ENCODE results near the gene GAB2.
"Not testable (repeated sequence)": the region's sequence is repeated elsewhere in the genome, so short reads cannot be mapped to it uniquely, and the experiment has no call there.

The GAB2 gene

DNA sequence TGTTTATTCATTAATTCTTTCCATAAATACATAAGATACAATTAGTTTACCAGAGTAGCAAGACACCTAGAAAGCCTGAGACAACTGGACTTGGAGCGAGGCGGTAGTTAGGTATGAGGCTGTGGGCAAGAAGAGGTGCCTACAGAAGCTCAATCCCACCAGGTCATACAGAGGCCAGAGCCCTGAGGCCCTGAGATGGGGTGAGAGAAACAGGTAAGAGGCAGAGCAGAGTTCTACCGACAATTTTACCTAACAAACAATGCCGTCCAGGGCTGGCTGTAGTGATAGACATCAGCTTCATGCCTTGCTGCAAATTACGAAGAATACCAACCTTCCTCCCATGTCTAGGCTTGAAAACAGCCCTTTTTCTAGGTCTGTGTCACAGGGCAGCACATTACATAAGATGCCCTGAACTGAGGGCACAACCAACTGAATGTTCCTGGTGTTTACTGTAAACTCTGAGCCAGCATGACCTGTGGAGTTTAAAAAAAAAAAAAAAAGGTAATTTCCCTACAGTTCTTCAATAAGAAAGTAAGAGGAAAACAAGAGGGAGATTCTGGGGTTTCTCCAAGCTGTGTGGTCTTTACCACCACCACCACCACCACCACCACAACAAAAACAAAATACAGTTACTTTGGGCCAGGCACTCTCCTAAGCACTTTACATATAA lies 105.8 kb downstream of the GAB2 start:
- Mint-ChIP-seq H3K27ac (peak overlapping the region; percentile 75), H3K36me3 (ENCODE audit: low read depth) (peaks cover 57% of the 10 kb centered on the region), H3K27me3 (ENCODE audit: low read depth) (no peaks in the 10 kb centered on the region), H3K4me1 (ENCODE audit: low read depth) (peaks cover 87% of the 10 kb centered on the region), H3K9me3 (peaks cover 6% of the 10 kb centered on the region), H3K4me3 (peak overlapping the region; percentile 50)
- no peak for DNase-seq (ENCODE audit: low spot score)

- H3K4me3 Mint-ChIP-seq: peak overlapping the region; percentile 49
- no peaks in the 10 kb centered on the region for H3K9me3 Mint-ChIP-seq
- DNase-seq (ENCODE audit: low spot score): no peak
- peaks cover 50% of the 10 kb centered on the region for H3K36me3 Mint-ChIP-seq (ENCODE audit: low read depth)
- H3K27ac Mint-ChIP-seq: peak overlapping the region; percentile 74
- H3K27me3 Mint-ChIP-seq (ENCODE audit: low read depth): no peaks in the 10 kb centered on the region
- peaks cover 77% of the 10 kb centered on the region for H3K4me1 Mint-ChIP-seq (ENCODE audit: low read depth)
Measured at GRCh38 chr11:78310500-78310909, 107.1 kb downstream of the GAB2 start.

DNA sequence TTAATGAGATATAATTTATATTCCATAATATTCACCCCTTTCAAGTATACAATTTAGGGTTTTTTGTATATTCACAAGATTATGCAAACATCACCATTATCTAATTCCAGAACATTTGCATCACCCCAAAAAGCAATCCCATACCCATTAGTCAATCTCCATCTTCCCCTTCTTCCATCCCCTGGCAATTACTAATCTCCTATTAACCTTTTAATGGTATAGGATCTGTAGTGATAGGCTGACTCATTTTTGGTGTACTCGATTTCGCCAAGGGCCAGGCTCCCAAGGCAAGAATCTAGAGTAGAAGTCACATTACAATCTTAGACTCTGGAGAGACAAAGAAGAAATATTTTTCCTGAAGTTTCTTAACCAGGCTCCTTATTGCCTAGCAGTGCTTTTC lies 113.4 kb downstream of the GAB2 start:
- no peak overlapping the region for H3K27ac Mint-ChIP-seq
- no peak for DNase-seq (ENCODE audit: low spot score)

GRCh38 chr11:78300108-78300839 lies 117.3 kb downstream of the GAB2 start:
- peaks cover 66% of the 10 kb centered on the region for H3K4me1 Mint-ChIP-seq (ENCODE audit: low read depth)
- H3K27ac Mint-ChIP-seq: peak overlapping the region; percentile 58
- DNase-seq (ENCODE audit: low spot score): no peak
- peaks cover 22% of the 10 kb centered on the region for H3K9me3 Mint-ChIP-seq
- H3K4me3 Mint-ChIP-seq: no peak overlapping the region
- no peaks in the 10 kb centered on the region for H3K27me3 Mint-ChIP-seq (ENCODE audit: low read depth)
- peaks cover 67% of the 10 kb centered on the region for H3K36me3 Mint-ChIP-seq (ENCODE audit: low read depth)

More for the DNA sequence above, 113.4 kb downstream of the GAB2 start:
- Mint-ChIP-seq H3K27me3 (ENCODE audit: low read depth) (no peaks in the 10 kb centered on the region), H3K9me3 (peaks cover 5% of the 10 kb centered on the region), H3K4me1 (ENCODE audit: low read depth) (peaks cover 55% of the 10 kb centered on the region), H3K4me3 (no peak overlapping the region), H3K36me3 (ENCODE audit: low read depth) (peaks cover 62% of the 10 kb centered on the region)

DNA sequence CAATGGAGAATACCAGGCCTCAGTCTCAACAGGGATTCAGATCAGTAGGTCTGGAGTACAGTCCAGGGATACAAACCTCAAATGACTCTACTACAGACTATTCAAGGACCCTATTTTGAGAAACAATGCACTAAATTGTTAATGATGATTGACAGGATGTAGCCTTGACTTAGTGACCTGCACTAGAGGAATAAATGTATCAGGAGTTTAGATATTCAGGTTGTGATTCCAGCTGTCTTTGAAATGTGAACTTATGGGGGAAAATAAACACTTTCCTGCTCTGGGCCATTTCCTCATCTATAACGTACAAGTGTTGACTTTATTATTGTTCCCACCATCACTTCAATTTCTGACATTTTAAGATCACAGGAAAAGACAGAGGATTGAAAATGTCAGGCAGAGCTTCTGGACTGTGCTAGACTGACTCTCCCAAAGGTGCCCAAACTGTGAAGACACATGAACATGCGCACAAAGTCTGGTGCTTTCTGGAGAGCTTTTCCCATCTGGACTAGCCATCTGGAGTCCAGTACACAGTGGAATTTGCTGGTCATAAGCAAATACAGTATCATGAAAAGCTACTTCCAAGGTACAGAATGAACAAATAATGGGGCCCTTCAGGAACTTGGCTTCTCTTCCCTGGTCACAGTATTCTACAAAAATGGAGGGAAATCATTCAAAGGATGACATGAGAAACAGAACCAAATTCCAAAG lies 118.5 kb downstream of the GAB2 start:
- H3K4me3 Mint-ChIP-seq: no peak overlapping the region
- DNase-seq (ENCODE audit: low spot score): no peak
- peaks cover 26% of the 10 kb centered on the region for H3K9me3 Mint-ChIP-seq
- no peaks in the 10 kb centered on the region for H3K27me3 Mint-ChIP-seq (ENCODE audit: low read depth)
- H3K4me1 Mint-ChIP-seq (ENCODE audit: low read depth): peaks cover 65% of the 10 kb centered on the region
- peaks cover 69% of the 10 kb centered on the region for H3K36me3 Mint-ChIP-seq (ENCODE audit: low read depth)
- H3K27ac Mint-ChIP-seq: peak overlapping the region; percentile 13

GRCh38 chr11:78298291-78298771 lies 119.3 kb downstream of the GAB2 start:
- no peak overlapping the region for H3K27ac Mint-ChIP-seq
- H3K36me3 Mint-ChIP-seq (ENCODE audit: low read depth): peaks cover 69% of the 10 kb centered on the region
- H3K9me3 Mint-ChIP-seq: peaks cover 30% of the 10 kb centered on the region
- H3K4me3 Mint-ChIP-seq: no peak overlapping the region
- no peaks in the 10 kb centered on the region for H3K27me3 Mint-ChIP-seq (ENCODE audit: low read depth)
- peaks cover 63% of the 10 kb centered on the region for H3K4me1 Mint-ChIP-seq (ENCODE audit: low read depth)
- DNase-seq (ENCODE audit: low spot score): no peak

DNA sequence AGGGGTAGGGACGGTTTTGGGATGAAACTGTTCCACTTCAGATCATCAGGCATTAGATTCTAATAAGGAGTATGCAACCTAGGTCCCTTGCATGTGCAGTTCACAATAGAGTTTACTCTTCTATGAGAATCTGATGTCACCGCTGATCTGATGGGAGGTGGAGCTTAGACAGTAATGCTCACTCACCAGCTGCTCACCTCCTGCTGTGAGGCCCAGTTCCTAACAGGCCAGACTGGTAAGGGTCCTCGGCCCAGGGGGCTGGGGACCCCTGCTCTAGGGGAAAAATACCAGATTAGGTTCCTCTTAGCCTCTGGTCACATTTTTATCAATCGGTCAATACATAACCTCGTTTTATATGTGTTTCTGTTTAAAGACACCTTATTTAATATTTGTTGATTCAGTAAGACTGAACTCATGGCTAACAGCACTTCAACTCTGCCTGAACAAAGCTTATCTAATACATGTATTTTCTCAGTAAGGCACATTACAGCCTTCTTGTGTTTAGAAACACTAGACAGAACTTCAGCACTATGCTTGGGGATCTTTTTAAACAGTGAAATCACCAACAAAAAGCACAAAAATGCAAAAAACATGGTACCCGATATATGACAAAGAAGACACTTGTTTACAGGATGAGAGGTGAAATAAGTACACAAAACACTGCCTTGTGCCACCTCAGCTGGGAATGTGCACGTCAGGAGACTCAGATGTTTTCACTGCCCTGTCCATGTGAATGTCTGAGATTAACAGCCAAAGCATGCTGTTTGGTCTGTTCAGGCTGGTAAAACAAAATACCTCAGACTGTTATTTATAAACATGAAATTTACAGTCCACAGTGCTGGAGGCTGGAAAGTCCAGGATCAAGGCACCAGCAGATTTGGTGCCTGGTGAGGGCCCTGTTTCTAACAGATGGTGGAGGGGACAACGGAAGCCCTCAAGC lies 121.4 kb downstream of the GAB2 start:
- Mint-ChIP-seq H3K36me3 (ENCODE audit: low read depth) (peaks cover 63% of the 10 kb centered on the region), H3K9me3 (peaks cover 27% of the 10 kb centered on the region), H3K27me3 (ENCODE audit: low read depth) (no peaks in the 10 kb centered on the region), H3K27ac (peak overlapping the region; percentile 68), H3K4me1 (ENCODE audit: low read depth) (peaks cover 70% of the 10 kb centered on the region), H3K4me3 (no peak overlapping the region)
- DNase-seq (ENCODE audit: low spot score): no peak

- peaks cover 74% of the 10 kb centered on the region for H3K4me1 Mint-ChIP-seq (ENCODE audit: low read depth)
- no peak for DNase-seq (ENCODE audit: low spot score)
- H3K27me3 Mint-ChIP-seq (ENCODE audit: low read depth): no peaks in the 10 kb centered on the region
- peak overlapping the region; percentile 30 for H3K4me3 Mint-ChIP-seq
- peak overlapping the region; percentile 68 for H3K27ac Mint-ChIP-seq
- peaks cover 34% of the 10 kb centered on the region for H3K9me3 Mint-ChIP-seq
- H3K36me3 Mint-ChIP-seq (ENCODE audit: low read depth): peaks cover 68% of the 10 kb centered on the region
Measured at GRCh38 chr11:78295347-78295746, 122.3 kb downstream of the GAB2 start.

GRCh38 chr11:78294100-78294499 lies 123.5 kb downstream of the GAB2 start:
- H3K4me3 Mint-ChIP-seq; DNase-seq (ENCODE audit: low spot score); H3K27me3 Mint-ChIP-seq (ENCODE audit: low read depth): not testable (repeated sequence)
- peaks cover 42% of the 10 kb centered on the region for H3K9me3 Mint-ChIP-seq
- H3K27ac Mint-ChIP-seq: peak overlapping the region; percentile 34
- peaks cover 75% of the 10 kb centered on the region for H3K4me1 Mint-ChIP-seq (ENCODE audit: low read depth)
- H3K36me3 Mint-ChIP-seq (ENCODE audit: low read depth): peaks cover 70% of the 10 kb centered on the region

DNA sequence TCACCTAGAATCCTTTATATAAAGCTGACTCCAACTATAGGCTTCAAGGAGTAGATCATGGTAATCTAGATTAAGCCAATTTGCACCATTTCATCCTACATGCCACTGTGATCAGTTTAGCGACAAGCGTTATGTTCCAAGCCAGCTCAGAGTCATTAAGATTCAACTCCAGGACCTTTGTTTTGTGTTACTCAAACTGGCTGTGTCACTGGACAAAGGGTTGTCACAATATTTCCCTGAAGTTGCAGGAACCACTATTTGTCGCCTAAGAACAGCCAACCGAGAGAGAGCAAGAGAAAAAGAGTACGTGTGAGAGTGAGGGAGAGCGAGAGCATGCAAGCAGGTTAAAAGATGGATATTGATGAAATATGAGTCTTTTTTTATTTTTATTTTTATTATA lies 124.1 kb downstream of the GAB2 start:
- no peak for DNase-seq (ENCODE audit: low spot score)
- H3K4me3 Mint-ChIP-seq: peak overlapping the region; percentile 19
- peaks cover 74% of the 10 kb centered on the region for H3K4me1 Mint-ChIP-seq (ENCODE audit: low read depth)
- peaks cover 71% of the 10 kb centered on the region for H3K36me3 Mint-ChIP-seq (ENCODE audit: low read depth)
- peak overlapping the region; percentile 97 for H3K27ac Mint-ChIP-seq
- H3K9me3 Mint-ChIP-seq: peaks cover 44% of the 10 kb centered on the region
- no peaks in the 10 kb centered on the region for H3K27me3 Mint-ChIP-seq (ENCODE audit: low read depth)

DNA sequence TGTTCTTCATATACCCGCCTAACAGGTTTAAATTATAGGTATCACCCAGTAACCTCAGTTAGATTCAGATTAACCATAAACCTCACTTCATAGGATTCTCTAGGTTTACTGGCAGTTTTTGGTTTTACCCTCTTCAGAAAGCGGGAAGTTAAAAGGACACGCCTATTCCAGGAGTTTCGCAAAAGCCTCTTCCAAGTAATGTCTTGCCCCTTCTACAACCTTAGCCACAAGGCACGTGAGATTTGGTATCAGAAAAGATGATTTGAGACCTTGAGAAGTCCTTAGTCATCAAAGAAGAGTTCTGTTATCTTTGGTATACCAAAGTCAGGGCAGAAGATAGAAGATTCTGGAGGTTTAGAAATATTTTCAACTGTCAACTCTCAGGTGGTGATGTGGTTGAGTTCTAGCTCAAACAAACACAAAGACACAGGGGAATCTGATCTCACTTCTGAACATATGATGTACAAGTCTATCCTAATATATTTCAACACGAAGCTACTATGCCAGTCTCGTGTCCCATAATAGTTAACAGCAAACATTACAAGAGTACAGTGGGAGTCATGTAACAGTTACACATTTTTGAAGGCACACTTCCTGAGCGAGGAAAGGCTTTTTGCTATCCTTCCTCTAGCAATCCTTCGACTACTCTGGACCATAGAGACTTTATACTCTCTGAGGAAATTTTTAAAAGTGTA lies 125.4 kb downstream of the GAB2 start:
- H3K4me3 Mint-ChIP-seq: peak overlapping the region; percentile 70
- peaks cover 66% of the 10 kb centered on the region for H3K4me1 Mint-ChIP-seq (ENCODE audit: low read depth)

DNA sequence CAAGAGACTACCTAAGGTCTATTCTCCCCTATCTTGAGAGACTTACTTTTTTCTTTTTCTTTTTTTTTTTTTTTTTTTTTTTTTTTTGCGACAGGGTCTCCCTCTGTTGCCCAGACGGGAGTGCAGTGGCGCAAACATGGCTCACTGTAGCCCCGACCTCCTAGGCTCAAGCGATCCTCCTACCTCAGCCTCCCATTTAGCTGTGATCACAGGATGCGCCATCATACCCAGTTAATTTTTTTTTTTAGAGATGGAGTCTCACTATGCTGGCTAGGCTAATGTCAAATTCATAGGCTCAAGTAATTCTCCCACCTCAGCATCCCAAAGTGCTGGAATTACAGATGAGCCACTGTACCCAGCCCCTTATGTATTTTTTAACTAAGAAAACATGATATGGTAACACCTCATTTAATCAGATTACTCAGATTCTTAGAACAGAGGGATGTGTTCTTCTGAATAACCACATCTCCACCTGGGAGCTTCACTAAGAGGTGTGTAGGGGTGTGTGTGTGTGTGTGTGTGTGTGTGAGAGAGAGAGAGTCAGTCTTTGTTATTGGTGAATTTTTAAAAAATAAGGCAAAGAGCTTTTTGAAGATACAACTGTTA lies 126.0 kb downstream of the GAB2 start:
- H3K27me3 Mint-ChIP-seq (ENCODE audit: low read depth): no peaks in the 10 kb centered on the region
- H3K36me3 Mint-ChIP-seq (ENCODE audit: low read depth): peaks cover 72% of the 10 kb centered on the region
- peaks cover 44% of the 10 kb centered on the region for H3K9me3 Mint-ChIP-seq
- peak overlapping the region; percentile 70 for H3K4me3 Mint-ChIP-seq
- H3K4me1 Mint-ChIP-seq (ENCODE audit: low read depth): peaks cover 65% of the 10 kb centered on the region
- H3K27ac Mint-ChIP-seq: peak overlapping the region; percentile 97
- DNase-seq (ENCODE audit: low spot score): peak; percentile 42

More for the DNA sequence above, 125.4 kb downstream of the GAB2 start:
- Mint-ChIP-seq H3K9me3 (peaks cover 48% of the 10 kb centered on the region), H3K27me3 (ENCODE audit: low read depth) (no peaks in the 10 kb centered on the region), H3K36me3 (ENCODE audit: low read depth) (peaks cover 70% of the 10 kb centered on the region), H3K27ac (peak overlapping the region; percentile 97)
- peak; percentile 72 for DNase-seq (ENCODE audit: low spot score)
